SHP77 (cell line): ENCODE data around the gene RNF126.
"Not testable (repeated sequence)": the region's sequence is repeated elsewhere in the genome, so short reads cannot be mapped to it uniquely, and the experiment has no call there.

Experiments used
- DNase-seq, 2 experiments: peaks; one replicate each; lab custom pipeline; 2025; lab: John Stamatoyannopoulos, UW

RNF126 gene

GRCh38 chr19:628168-628567, 34.8 kb downstream of the RNF126 start:
- no peak for DNase-seq

- DNase-seq: not testable (repeated sequence)
Observed at GRCh38 chr19:626566-626965, 36.4 kb downstream of the RNF126 start.

- DNase-seq: no peak
Observed at GRCh38 chr19:625257-625656, 37.8 kb downstream of the RNF126 start.

GRCh38 chr19:624433-625109, 38.4 kb downstream of the RNF126 start:
- no peak for DNase-seq

GRCh38 chr19:623974-624373, 39.0 kb downstream of the RNF126 start:
- DNase-seq: no peak

- no peak for DNase-seq
Observed at GRCh38 chr19:623175-623916, 39.7 kb downstream of the RNF126 start.

GRCh38 chr19:622666-623065, 40.3 kb downstream of the RNF126 start:
- no peak for DNase-seq

GRCh38 chr19:621819-622218, 41.2 kb downstream of the RNF126 start:
- DNase-seq: no peak

- DNase-seq: not testable (repeated sequence)
Observed at GRCh38 chr19:621191-621590, 41.8 kb downstream of the RNF126 start.

- DNase-seq: no peak
Observed at GRCh38 chr19:620166-620862, 42.7 kb downstream of the RNF126 start.

- no peak for DNase-seq
Observed at GRCh38 chr19:619286-620002, 43.6 kb downstream of the RNF126 start.

GRCh38 chr19:618674-619285, 44.2 kb downstream of the RNF126 start:
- no peak for DNase-seq

- DNase-seq: no peak
Observed at GRCh38 chr19:618247-618619, 44.8 kb downstream of the RNF126 start.

- DNase-seq: no peak
Observed at GRCh38 chr19:617551-618246, 45.3 kb downstream of the RNF126 start.

GRCh38 chr19:616747-617526, 46.1 kb downstream of the RNF126 start:
- DNase-seq: no peak

GRCh38 chr19:616062-616700, 46.8 kb downstream of the RNF126 start:
- DNase-seq: no peak

- no peak for DNase-seq
Observed at GRCh38 chr19:615619-616018, 47.4 kb downstream of the RNF126 start.

- no peak for DNase-seq
Observed at GRCh38 chr19:613732-614567, 49.1 kb downstream of the RNF126 start.

GRCh38 chr19:612941-613340, 50.1 kb downstream of the RNF126 start:
- DNase-seq: no peak
